MM.1S (cell line): ENCODE results near the gene TSPAN9.

Experiments used
- DNase-seq: peaks from one replicate; pipeline ENCODE4 v3.0.0-alpha.2; 2015
- H2AFZ ChIP-seq: fragments of 300-600 bp; sonication (generic); 2 replicates; pipeline ENCODE4 v1.6.0; 2016; ENCODE audit warnings: antibody characterized with exemption, low read length
- H3F3A ChIP-seq: fragments of 300-600 bp; sonication (generic); 2 replicates; pipeline ENCODE4 v1.6.1; 2016; ENCODE audit warnings: mild to moderate bottlenecking, antibody characterized with exemption, low read length, moderate library complexity, mixed read lengths; ENCODE audit not compliant: insufficient read depth
- H3K27ac ChIP-seq: fragments of 300-600 bp; sonication (generic); 2 replicates; pipeline ENCODE4 v1.5.1; 2016; ENCODE audit warnings: mild to moderate bottlenecking, low read length
- H3K27me3 ChIP-seq: fragments of 300-600 bp; sonication (generic); replicated peaks from 2 replicates; pipeline ENCODE4 v1.6.0; 2016; ENCODE audit warnings: low read length; ENCODE audit not compliant: insufficient read depth
- H3K36me3 ChIP-seq: fragments of 300-600 bp; sonication (generic); replicated peaks from 2 replicates; pipeline ENCODE4 v1.6.1; 2016; ENCODE audit warnings: mild to moderate bottlenecking, low read length, mixed read lengths; ENCODE audit not compliant: insufficient read depth
- H3K4me1 ChIP-seq: fragments of 300-600 bp; sonication (generic); 2 replicates; pipeline ENCODE4 v1.6.1; 2016; ENCODE audit warnings: low read length, mixed read lengths
- H3K4me2 ChIP-seq: fragments of 300-600 bp; sonication (generic); 2 replicates; pipeline ENCODE4 v1.6.0; 2016; ENCODE audit warnings: low read depth, low read length
- H3K4me3 ChIP-seq: fragments of 300-600 bp; sonication (generic); 2 replicates; pipeline ENCODE4 v1.5.1; 2016; ENCODE audit warnings: low read length, mixed read lengths
- H3K79me2 ChIP-seq: fragments of 300-600 bp; sonication (generic); 2 replicates; pipeline ENCODE4 v1.6.1; 2016; ENCODE audit warnings: mixed run types, low read length, mixed read lengths
- H3K9ac ChIP-seq: fragments of 300-600 bp; sonication (generic); 2 replicates; pipeline ENCODE4 v1.6.1; 2016; ENCODE audit warnings: low read length, mixed read lengths
- H3K9me2 ChIP-seq: fragments of 300-600 bp; sonication (generic); replicated peaks from 2 replicates; pipeline ENCODE4 v1.6.1; 2016; ENCODE audit warnings: mild to moderate bottlenecking, low read length, mixed read lengths; ENCODE audit not compliant: insufficient read depth
- H3K9me3 ChIP-seq: fragments of 300-600 bp; sonication (generic); replicated peaks from 2 replicates; pipeline ENCODE4 v1.6.1; 2016; ENCODE audit warnings: mild to moderate bottlenecking, low read length, mixed read lengths; ENCODE audit not compliant: insufficient read depth
- H4K20me1 ChIP-seq: fragments of 300-600 bp; sonication (generic); 2 replicates; pipeline ENCODE4 v1.6.1; 2016; ENCODE audit warnings: mild to moderate bottlenecking, low read length, moderate library complexity, mixed read lengths; ENCODE audit not compliant: insufficient read depth
- EZH2 ChIP-seq: fragments of 300-600 bp; sonication (generic); optimal IDR thresholded peaks from 2 replicates; pipeline ENCODE3; 2017; ENCODE audit warnings: low read depth, mild to moderate bottlenecking, antibody characterized with exemption, low read length, mixed read lengths
- EZH2phosphoT487 ChIP-seq: fragments of 300-600 bp; sonication (generic); IDR thresholded peaks from 2 replicates; pipeline ENCODE4 v1.6.1; 2018; ENCODE audit warnings: antibody characterized with exemption, low read length
- TF ChIP-seq, protein P1 (sequence below): fragments of 300-600 bp; sonication (generic); IDR thresholded peaks from 2 replicates; pipeline ENCODE4 v1.5.1; 2016; ENCODE audit warnings: antibody characterized with exemption, low read length, mixed read lengths

The TSPAN9 gene

DNA sequence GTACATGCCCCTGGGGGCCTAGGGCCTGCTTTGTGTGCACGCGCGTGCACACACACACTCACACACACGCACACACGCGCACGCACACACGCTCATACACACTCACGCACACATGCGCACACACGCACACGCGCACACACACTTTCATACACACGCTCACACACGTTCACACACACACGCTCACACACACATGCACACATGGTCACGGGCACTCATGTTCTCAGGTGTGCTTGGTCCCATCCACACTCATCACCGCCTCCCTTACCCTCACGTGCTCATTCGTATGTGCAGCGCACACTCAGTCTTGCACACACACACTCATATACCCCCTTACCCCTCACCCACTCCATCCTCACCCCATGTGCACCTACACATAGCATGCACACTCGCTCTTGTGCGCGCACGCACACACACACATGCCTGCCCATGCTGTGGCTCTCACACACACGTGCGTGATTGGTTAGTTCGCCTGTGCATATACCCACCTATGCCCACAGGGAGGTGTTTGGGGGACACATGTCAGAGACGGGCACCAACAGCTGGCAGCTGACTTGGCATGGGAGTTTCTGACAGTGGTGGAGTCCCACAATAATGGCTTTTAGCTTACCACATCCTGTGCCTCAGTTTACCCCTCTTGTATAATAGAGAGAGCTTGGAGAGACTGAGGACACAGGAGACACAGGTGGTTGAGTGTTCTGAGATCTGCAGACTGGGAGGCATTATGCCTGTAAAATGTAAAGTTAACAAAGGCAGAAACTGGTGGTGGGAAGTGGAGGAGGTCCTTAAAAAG, 28.7 kb downstream of the TSPAN9 start:
- no peak overlapping the region for H2AFZ ChIP-seq
- no peak for DNase-seq
- H3K4me1 ChIP-seq, result no peaks in the 10 kb centered on the region
- no peaks in the 10 kb centered on the region; the same call in 1 of the 2 replicates for H4K20me1 ChIP-seq
- H3K9me2 ChIP-seq, result no peaks in the 10 kb centered on the region
- no peaks in the 10 kb centered on the region for H3F3A ChIP-seq
- TF ChIP-seq, protein P1, sequence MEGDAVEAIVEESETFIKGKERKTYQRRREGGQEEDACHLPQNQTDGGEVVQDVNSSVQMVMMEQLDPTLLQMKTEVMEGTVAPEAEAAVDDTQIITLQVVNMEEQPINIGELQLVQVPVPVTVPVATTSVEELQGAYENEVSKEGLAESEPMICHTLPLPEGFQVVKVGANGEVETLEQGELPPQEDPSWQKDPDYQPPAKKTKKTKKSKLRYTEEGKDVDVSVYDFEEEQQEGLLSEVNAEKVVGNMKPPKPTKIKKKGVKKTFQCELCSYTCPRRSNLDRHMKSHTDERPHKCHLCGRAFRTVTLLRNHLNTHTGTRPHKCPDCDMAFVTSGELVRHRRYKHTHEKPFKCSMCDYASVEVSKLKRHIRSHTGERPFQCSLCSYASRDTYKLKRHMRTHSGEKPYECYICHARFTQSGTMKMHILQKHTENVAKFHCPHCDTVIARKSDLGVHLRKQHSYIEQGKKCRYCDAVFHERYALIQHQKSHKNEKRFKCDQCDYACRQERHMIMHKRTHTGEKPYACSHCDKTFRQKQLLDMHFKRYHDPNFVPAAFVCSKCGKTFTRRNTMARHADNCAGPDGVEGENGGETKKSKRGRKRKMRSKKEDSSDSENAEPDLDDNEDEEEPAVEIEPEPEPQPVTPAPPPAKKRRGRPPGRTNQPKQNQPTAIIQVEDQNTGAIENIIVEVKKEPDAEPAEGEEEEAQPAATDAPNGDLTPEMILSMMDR, result no peak
- TF ChIP-seq EZH2, result no peak
- no peak for TF ChIP-seq EZH2phosphoT487
- no peak overlapping the region for H3K4me3 ChIP-seq
- no peak overlapping the region for H3K4me2 ChIP-seq
- peaks cover 60% of the 10 kb centered on the region for H3K27me3 ChIP-seq
- no peaks in the 10 kb centered on the region for H3K36me3 ChIP-seq
- no peaks in the 10 kb centered on the region for H3K79me2 ChIP-seq
- H3K9me3 ChIP-seq, result no peaks in the 10 kb centered on the region
- no peak overlapping the region for H3K9ac ChIP-seq
- H3K27ac ChIP-seq, result no peak overlapping the region

DNA sequence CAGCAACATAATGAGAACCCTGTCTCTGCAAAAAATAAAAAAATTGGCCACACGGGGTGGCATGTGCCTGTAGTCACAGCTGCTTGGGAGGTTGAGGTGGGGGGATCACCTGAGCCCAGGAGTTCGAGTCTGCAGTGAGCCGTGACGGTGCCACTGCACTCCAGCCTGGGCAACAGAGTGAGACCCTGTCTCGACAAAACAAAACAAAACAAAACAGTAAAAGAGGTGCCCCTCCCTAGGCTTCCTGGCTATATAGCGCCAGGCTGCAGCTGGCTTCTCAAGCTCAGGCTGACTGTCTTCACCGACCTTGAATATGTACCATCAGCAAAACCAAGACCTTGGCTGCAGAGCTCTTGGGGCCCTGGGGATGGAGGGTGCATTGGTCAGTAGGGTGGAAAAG, 29.4 kb downstream of the TSPAN9 start:
- no peaks in the 10 kb centered on the region for H3K9me3 ChIP-seq
- peaks cover 60% of the 10 kb centered on the region for H3K27me3 ChIP-seq
- no peak overlapping the region for H3K4me3 ChIP-seq
- no peaks in the 10 kb centered on the region; the same call in 1 of the 2 replicates for H4K20me1 ChIP-seq
- no peak for TF ChIP-seq EZH2
- no peak for TF ChIP-seq EZH2phosphoT487
- TF ChIP-seq, protein P1, result no peak
- H3K9me2 ChIP-seq, result no peaks in the 10 kb centered on the region
- H3K36me3 ChIP-seq, result no peaks in the 10 kb centered on the region
- H3K4me2 ChIP-seq, result no peak overlapping the region
- H3K4me1 ChIP-seq, result no peaks in the 10 kb centered on the region
- no peak for DNase-seq
- H3K27ac ChIP-seq, result no peak overlapping the region
- no peak overlapping the region for H3K9ac ChIP-seq
- no peak overlapping the region for H2AFZ ChIP-seq
- no peaks in the 10 kb centered on the region for H3F3A ChIP-seq
- H3K79me2 ChIP-seq, result no peaks in the 10 kb centered on the region

DNA sequence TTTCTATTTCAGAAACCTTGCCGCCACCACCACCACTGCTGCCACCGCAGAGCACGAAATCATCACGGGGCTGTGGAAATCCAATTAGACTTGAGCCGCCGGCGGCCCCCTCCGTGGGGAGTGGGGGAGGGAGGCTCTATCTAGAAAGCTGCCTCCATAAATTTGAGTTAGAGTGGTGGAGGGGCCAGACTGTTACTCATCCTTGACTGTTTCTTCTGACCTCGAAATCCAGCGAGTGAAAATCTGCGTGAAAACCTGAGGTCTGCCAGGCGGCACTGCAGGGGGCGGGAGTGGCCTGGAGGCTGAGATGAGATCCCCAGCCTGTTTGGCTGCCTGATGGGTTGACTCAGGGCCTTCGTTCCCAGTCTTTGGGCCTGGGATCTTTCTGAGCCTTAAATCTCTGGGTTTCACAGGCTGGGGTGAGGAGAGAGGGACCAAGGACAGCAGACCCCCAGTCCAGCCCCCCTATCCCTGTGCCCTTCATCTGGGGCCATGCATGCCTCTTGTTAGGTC, 29.9 kb downstream of the TSPAN9 start:
- no peak for DNase-seq
- Histone ChIP-seq H3K36me3 (no peaks in the 10 kb centered on the region), H3K79me2 (no peaks in the 10 kb centered on the region), H3K9ac (no peak overlapping the region), H3K4me1 (no peaks in the 10 kb centered on the region), H3K9me2 (no peaks in the 10 kb centered on the region), H2AFZ (no peak overlapping the region), H4K20me1 (no peaks in the 10 kb centered on the region; the same call in 1 of the 2 replicates), H3K4me2 (no peak overlapping the region), H3K27me3 (peaks cover 59% of the 10 kb centered on the region), H3K9me3 (no peaks in the 10 kb centered on the region), H3F3A (no peaks in the 10 kb centered on the region), H3K27ac (no peak overlapping the region), H3K4me3 (no peak overlapping the region)
- no peak for TF ChIP-seq EZH2phosphoT487
- TF ChIP-seq, protein P1, result no peak
- no peak for TF ChIP-seq EZH2
